SK-N-SH treated with all-trans-retinoic acid at 6 μM for 48 hours (cell line): ENCODE data around the gene NSL1.

Experiments used
- ATAC-seq: fragments of 200-7000 bp; cut with Tn5 transposase; 3 replicates; pipeline ENCODE4 v1.9.1; 2020; ENCODE audit warnings: mild to moderate bottlenecking, moderate library complexity
- ARNTL ChIP-seq: fragments of 450-650 bp; formaldehyde crosslinking; IDR thresholded peaks from 2 replicates; pipeline ENCODE4 v1.5.0; 2020; ENCODE audit warnings: low read depth, mild to moderate bottlenecking, moderate library complexity, borderline replicate concordance
- BACH2 ChIP-seq: fragments of 250-450 bp; sonication (Bioruptor Pico); IDR thresholded peaks from 2 replicates; pipeline ENCODE4 v1.9.0; 2021; ENCODE audit warnings: mild to moderate bottlenecking, borderline replicate concordance
- CSDC2 ChIP-seq: fragments of 250-450 bp; sonication (Bioruptor Pico); IDR thresholded peaks from 2 replicates; pipeline ENCODE4 v1.5.0; 2020; ENCODE audit warnings: mild to moderate bottlenecking, moderate library complexity
- ESRRG ChIP-seq: fragments of 250-450 bp; sonication (Bioruptor Pico); IDR thresholded peaks from 2 replicates; pipeline ENCODE4 v1.6.1; 2021; ENCODE audit warnings: mild to moderate bottlenecking
- GLIS3 ChIP-seq: fragments of 250-450 bp; sonication (Bioruptor Pico); IDR thresholded peaks from 2 replicates; pipeline ENCODE4 v1.5.0; 2020; ENCODE audit warnings: mild to moderate bottlenecking, moderate library complexity
- ISL1 ChIP-seq: fragments of 250-450 bp; sonication (Bioruptor Pico); IDR thresholded peaks from 2 replicates; pipeline ENCODE4 v2.1.2; 2022; ENCODE audit warnings: mild to moderate bottlenecking, moderate library complexity
- OSR1 ChIP-seq: fragments of 250-450 bp; sonication (Bioruptor Pico); IDR thresholded peaks from 2 replicates; pipeline ENCODE4 v1.8.0; 2022; ENCODE audit warnings: moderate library complexity, mild to moderate bottlenecking, inconsistent platforms
- PPARA ChIP-seq: fragments of 250-450 bp; sonication (Bioruptor Pico); IDR thresholded peaks from 2 replicates; pipeline ENCODE4 v1.5.0; 2020; ENCODE audit warnings: mild to moderate bottlenecking, borderline replicate concordance
- RARB ChIP-seq: fragments of 250-450 bp; sonication (Bioruptor Pico); IDR thresholded peaks from 2 replicates; pipeline ENCODE4 v1.8.0; 2021; ENCODE audit warnings: mild to moderate bottlenecking, moderate library complexity
- SNAI2 ChIP-seq: fragments of 250-450 bp; sonication (Bioruptor Pico); IDR thresholded peaks from 2 replicates; pipeline ENCODE4 v1.5.0; 2020; ENCODE audit warnings: mild to moderate bottlenecking, moderate library complexity
- TCF4 ChIP-seq: fragments of 250-450 bp; sonication (Bioruptor Pico); IDR thresholded peaks from 2 replicates; pipeline ENCODE4 v1.8.0; 2021; ENCODE audit warnings: mild to moderate bottlenecking, moderate library complexity, borderline replicate concordance
- TOX ChIP-seq: fragments of 250-450 bp; sonication (Bioruptor Pico); IDR thresholded peaks from 2 replicates; pipeline ENCODE4 v1.8.0; 2021; ENCODE audit warnings: mild to moderate bottlenecking, moderate library complexity, borderline replicate concordance
- ZC3H10 ChIP-seq: fragments of 250-450 bp; sonication (Bioruptor Pico); IDR thresholded peaks from 2 replicates; pipeline ENCODE4 v1.5.1; 2021; ENCODE audit warnings: mild to moderate bottlenecking, moderate library complexity
- ZFP3 ChIP-seq: fragments of 250-450 bp; sonication (Bioruptor Pico); IDR thresholded peaks from 2 replicates; pipeline ENCODE4 v1.5.0; 2020; ENCODE audit warnings: mild to moderate bottlenecking, moderate library complexity
- ZFP30 ChIP-seq: fragments of 450-650 bp; formaldehyde crosslinking; IDR thresholded peaks from 2 replicates; pipeline ENCODE4 v1.5.0; 2022; ENCODE audit warnings: mild to moderate bottlenecking, moderate library complexity
- ZNF565 ChIP-seq: fragments of 450-650 bp; formaldehyde crosslinking; conservative IDR thresholded peaks from 2 replicates; pipeline ENCODE4 v1.5.0; 2020; ENCODE audit warnings: low read depth, mild to moderate bottlenecking, moderate library complexity
- ZNF70 ChIP-seq: fragments of 450-650 bp; formaldehyde crosslinking; IDR thresholded peaks from 2 replicates; pipeline ENCODE4 v1.5.0; 2020; ENCODE audit warnings: mild to moderate bottlenecking, moderate library complexity
- ZNF8 ChIP-seq: fragments of 450-650 bp; formaldehyde crosslinking; IDR thresholded peaks from 2 replicates; pipeline ENCODE4 v1.5.0; 2020; ENCODE audit warnings: mild to moderate bottlenecking, moderate library complexity
- TF ChIP-seq, protein P1 (sequence below): fragments of 250-450 bp; sonication (Bioruptor Pico); IDR thresholded peaks from 2 replicates; pipeline ENCODE4 v1.8.0; 2020; ENCODE audit warnings: mild to moderate bottlenecking, moderate library complexity, borderline replicate concordance
- TF ChIP-seq, protein P2 (sequence below): fragments of 250-450 bp; sonication (Bioruptor Pico); IDR thresholded peaks from 2 replicates; pipeline ENCODE4 v1.5.1; 2021; ENCODE audit warnings: mild to moderate bottlenecking, moderate library complexity
- TF ChIP-seq, protein P3 (sequence below): fragments of 250-450 bp; sonication (Bioruptor Pico); IDR thresholded peaks from 2 replicates; pipeline ENCODE4 v1.8.0; 2021; ENCODE audit warnings: low read depth, mild to moderate bottlenecking, moderate library complexity, borderline replicate concordance
- TF ChIP-seq, protein P4 (sequence below): fragments of 250-450 bp; sonication (Bioruptor Pico); IDR thresholded peaks from 2 replicates; pipeline ENCODE4 v1.5.1; 2020; ENCODE audit warnings: low read depth, mild to moderate bottlenecking, moderate library complexity
- TF ChIP-seq, protein P5 (sequence below): fragments of 250-450 bp; sonication (Bioruptor Pico); IDR thresholded peaks from 2 replicates; pipeline ENCODE4 v1.5.0; 2020; ENCODE audit warnings: mild to moderate bottlenecking, moderate library complexity

Gene NSL1

DNA sequence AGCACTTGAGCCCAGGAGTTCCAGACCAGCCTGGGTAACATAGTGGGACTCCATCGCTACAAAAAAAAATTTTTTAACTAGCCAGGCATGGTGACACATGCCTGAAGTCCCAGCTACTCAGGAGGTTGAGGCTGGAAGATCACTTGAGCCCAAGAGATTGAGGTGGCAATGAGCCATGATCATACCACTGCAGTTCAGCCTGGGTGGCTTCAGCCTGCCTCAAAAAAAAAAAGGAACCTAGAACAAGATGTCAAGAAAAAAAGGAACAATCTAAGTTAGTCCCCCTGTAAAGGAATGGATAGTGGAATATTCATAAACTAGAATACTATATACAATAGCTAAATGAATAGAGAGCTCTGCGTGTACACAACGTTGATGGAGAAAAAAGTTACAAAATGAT, 14.4 kb downstream of the NSL1 start:
- ATAC-seq: no peak
- no peak for TF ChIP-seq ZC3H10 (CRISPR knock-in tag)
- no peak for TF ChIP-seq ESRRG (CRISPR knock-in tag)
- TF ChIP-seq ZNF565 (CRISPR knock-in tag): no peak
- TF ChIP-seq ARNTL: no peak
- no peak for TF ChIP-seq BACH2
- TF ChIP-seq ZNF70 (CRISPR knock-in tag): no peak
- no peak for TF ChIP-seq SNAI2 (CRISPR knock-in tag)
- TF ChIP-seq, protein P1, sequence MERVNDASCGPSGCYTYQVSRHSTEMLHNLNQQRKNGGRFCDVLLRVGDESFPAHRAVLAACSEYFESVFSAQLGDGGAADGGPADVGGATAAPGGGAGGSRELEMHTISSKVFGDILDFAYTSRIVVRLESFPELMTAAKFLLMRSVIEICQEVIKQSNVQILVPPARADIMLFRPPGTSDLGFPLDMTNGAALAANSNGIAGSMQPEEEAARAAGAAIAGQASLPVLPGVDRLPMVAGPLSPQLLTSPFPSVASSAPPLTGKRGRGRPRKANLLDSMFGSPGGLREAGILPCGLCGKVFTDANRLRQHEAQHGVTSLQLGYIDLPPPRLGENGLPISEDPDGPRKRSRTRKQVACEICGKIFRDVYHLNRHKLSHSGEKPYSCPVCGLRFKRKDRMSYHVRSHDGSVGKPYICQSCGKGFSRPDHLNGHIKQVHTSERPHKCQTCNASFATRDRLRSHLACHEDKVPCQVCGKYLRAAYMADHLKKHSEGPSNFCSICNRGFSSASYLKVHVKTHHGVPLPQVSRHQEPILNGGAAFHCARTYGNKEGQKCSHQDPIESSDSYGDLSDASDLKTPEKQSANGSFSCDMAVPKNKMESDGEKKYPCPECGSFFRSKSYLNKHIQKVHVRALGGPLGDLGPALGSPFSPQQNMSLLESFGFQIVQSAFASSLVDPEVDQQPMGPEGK (CRISPR knock-in tag): no peak
- no peak for TF ChIP-seq TOX (CRISPR knock-in tag)
- TF ChIP-seq, protein P2, sequence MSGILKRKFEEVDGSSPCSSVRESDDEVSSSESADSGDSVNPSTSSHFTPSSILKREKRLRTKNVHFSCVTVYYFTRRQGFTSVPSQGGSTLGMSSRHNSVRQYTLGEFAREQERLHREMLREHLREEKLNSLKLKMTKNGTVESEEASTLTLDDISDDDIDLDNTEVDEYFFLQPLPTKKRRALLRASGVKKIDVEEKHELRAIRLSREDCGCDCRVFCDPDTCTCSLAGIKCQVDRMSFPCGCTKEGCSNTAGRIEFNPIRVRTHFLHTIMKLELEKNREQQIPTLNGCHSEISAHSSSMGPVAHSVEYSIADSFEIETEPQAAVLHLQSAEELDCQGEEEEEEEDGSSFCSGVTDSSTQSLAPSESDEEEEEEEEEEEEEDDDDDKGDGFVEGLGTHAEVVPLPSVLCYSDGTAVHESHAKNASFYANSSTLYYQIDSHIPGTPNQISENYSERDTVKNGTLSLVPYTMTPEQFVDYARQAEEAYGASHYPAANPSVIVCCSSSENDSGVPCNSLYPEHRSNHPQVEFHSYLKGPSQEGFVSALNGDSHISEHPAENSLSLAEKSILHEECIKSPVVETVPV (CRISPR knock-in tag): no peak
- no peak for TF ChIP-seq CSDC2 (CRISPR knock-in tag)
- no peak for TF ChIP-seq ZNF8
- TF ChIP-seq ISL1 (CRISPR knock-in tag): no peak
- TF ChIP-seq, protein P3, sequence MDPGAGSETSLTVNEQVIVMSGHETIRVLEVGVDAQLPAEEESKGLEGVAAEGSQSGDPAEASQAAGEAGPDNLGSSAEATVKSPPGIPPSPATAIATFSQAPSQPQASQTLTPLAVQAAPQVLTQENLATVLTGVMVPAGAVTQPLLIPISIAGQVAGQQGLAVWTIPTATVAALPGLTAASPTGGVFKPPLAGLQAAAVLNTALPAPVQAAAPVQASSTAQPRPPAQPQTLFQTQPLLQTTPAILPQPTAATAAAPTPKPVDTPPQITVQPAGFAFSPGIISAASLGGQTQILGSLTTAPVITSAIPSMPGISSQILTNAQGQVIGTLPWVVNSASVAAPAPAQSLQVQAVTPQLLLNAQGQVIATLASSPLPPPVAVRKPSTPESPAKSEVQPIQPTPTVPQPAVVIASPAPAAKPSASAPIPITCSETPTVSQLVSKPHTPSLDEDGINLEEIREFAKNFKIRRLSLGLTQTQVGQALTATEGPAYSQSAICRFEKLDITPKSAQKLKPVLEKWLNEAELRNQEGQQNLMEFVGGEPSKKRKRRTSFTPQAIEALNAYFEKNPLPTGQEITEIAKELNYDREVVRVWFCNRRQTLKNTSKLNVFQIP (CRISPR knock-in tag): no peak
- no peak for TF ChIP-seq GLIS3
- TF ChIP-seq OSR1: no peak
- TF ChIP-seq ZFP30 (CRISPR knock-in tag): no peak

DNA sequence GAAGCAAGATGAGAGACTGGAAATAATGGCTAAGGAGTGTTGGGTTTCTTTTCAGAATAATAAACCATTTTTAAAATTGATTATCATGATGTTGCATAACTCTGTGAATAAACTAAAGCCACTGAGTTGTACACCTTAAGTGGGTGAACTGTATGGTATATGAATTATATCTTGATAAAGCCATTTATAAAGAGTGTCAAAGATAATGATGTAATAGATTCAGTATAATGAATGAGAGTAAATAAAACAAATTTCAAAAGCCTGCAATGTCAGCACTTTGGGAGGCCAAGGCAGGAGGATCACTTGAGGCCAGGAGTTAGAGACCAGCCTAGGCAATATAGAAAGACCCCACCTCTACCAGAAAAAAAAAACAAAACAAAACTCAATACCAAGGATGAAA, 16.3 kb downstream of the NSL1 start:
- ATAC-seq: no peak

DNA sequence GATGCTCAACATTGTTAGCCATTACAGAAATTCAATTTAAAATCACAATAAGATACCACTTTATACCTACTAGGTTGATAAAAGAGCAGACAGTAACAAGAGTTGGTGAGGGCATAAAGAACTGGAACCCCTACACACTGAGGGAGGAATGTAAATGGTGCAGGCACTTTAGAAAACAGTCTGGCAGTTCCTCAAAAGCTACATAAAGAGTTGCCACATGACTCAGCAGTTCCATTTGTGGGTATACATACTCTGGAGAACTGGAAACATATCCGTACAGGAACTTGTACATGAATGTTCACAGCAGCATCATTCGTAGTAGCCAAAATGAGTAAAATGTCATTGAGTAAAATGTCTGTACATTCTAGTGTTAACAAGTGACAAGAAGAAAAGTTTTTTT, 17.0 kb downstream of the NSL1 start:
- no peak for TF ChIP-seq ZNF565 (CRISPR knock-in tag)
- TF ChIP-seq, protein P4, sequence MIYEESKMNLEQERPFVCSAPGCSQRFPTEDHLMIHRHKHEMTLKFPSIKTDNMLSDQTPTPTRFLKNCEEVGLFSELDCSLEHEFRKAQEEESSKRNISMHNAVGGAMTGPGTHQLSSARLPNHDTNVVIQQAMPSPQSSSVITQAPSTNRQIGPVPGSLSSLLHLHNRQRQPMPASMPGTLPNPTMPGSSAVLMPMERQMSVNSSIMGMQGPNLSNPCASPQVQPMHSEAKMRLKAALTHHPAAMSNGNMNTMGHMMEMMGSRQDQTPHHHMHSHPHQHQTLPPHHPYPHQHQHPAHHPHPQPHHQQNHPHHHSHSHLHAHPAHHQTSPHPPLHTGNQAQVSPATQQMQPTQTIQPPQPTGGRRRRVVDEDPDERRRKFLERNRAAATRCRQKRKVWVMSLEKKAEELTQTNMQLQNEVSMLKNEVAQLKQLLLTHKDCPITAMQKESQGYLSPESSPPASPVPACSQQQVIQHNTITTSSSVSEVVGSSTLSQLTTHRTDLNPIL (CRISPR knock-in tag): no peak
- no peak for TF ChIP-seq ZFP30 (CRISPR knock-in tag)
- no peak for TF ChIP-seq ARNTL
- no peak for TF ChIP-seq BACH2
- TF ChIP-seq TCF4: no peak
- TF ChIP-seq, protein P2 (CRISPR knock-in tag): no peak
- TF ChIP-seq ZFP3 (CRISPR knock-in tag): no peak
- no peak for TF ChIP-seq RARB (CRISPR knock-in tag)
- TF ChIP-seq PPARA (CRISPR knock-in tag): no peak
- TF ChIP-seq ZC3H10 (CRISPR knock-in tag): no peak
- TF ChIP-seq, protein P1 (CRISPR knock-in tag): no peak
- no peak for TF ChIP-seq CSDC2 (CRISPR knock-in tag)
- no peak for TF ChIP-seq TOX (CRISPR knock-in tag)
- no peak for TF ChIP-seq GLIS3
- no peak for TF ChIP-seq ZNF70 (CRISPR knock-in tag)
- no peak for TF ChIP-seq ESRRG (CRISPR knock-in tag)
- TF ChIP-seq, protein P5, sequence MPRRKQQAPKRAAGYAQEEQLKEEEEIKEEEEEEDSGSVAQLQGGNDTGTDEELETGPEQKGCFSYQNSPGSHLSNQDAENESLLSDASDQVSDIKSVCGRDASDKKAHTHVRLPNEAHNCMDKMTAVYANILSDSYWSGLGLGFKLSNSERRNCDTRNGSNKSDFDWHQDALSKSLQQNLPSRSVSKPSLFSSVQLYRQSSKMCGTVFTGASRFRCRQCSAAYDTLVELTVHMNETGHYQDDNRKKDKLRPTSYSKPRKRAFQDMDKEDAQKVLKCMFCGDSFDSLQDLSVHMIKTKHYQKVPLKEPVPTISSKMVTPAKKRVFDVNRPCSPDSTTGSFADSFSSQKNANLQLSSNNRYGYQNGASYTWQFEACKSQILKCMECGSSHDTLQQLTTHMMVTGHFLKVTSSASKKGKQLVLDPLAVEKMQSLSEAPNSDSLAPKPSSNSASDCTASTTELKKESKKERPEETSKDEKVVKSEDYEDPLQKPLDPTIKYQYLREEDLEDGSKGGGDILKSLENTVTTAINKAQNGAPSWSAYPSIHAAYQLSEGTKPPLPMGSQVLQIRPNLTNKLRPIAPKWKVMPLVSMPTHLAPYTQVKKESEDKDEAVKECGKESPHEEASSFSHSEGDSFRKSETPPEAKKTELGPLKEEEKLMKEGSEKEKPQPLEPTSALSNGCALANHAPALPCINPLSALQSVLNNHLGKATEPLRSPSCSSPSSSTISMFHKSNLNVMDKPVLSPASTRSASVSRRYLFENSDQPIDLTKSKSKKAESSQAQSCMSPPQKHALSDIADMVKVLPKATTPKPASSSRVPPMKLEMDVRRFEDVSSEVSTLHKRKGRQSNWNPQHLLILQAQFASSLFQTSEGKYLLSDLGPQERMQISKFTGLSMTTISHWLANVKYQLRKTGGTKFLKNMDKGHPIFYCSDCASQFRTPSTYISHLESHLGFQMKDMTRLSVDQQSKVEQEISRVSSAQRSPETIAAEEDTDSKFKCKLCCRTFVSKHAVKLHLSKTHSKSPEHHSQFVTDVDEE (CRISPR knock-in tag): no peak
- TF ChIP-seq ZNF8: no peak
- TF ChIP-seq, protein P3 (CRISPR knock-in tag): no peak
- ATAC-seq: 0 out of 3 replicates have a peak, but pooled peaks have one; percentile 24

More for the DNA sequence above, 16.3 kb downstream of the NSL1 start:
- TF ChIP-seq SNAI2 (CRISPR knock-in tag): no peak
- TF ChIP-seq OSR1: no peak
- TF ChIP-seq, all 23 proteins: peak for 0
